GM12873 (cell line): ENCODE results near the gene EGFL8.

Source experiments
- TF ChIP-seq, protein P1 (sequence below): IDR thresholded peaks from 2 replicates; pipeline ENCODE4 v1.5.1; 2012; ENCODE audit warnings: low read depth, mild to moderate bottlenecking, moderate library complexity, low read length, control low read depth; ENCODE audit not compliant: insufficient read depth; ENCODE audit errors: missing control alignments

Gene EGFL8

DNA sequence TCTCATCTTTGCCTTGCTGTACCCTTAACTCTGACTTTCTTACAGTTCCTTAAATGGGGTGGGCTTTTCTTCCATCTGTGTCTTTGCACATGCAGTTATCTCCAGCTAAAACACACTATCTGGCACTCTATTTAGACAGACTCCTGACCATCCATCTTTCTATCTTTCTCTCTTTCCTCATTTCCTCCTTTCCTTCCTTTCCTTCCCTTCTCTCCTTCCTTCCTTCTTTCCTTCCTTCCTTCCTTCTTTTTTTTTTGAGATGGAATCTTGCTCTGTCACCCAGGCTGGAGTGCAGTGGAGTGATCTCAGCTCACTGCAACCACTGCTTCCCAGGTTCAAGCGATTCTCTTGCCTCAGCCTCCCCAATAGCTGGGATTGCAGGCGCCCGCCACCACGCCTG is 51.2 kb downstream of the EGFL8 start:
- TF ChIP-seq, protein P1, sequence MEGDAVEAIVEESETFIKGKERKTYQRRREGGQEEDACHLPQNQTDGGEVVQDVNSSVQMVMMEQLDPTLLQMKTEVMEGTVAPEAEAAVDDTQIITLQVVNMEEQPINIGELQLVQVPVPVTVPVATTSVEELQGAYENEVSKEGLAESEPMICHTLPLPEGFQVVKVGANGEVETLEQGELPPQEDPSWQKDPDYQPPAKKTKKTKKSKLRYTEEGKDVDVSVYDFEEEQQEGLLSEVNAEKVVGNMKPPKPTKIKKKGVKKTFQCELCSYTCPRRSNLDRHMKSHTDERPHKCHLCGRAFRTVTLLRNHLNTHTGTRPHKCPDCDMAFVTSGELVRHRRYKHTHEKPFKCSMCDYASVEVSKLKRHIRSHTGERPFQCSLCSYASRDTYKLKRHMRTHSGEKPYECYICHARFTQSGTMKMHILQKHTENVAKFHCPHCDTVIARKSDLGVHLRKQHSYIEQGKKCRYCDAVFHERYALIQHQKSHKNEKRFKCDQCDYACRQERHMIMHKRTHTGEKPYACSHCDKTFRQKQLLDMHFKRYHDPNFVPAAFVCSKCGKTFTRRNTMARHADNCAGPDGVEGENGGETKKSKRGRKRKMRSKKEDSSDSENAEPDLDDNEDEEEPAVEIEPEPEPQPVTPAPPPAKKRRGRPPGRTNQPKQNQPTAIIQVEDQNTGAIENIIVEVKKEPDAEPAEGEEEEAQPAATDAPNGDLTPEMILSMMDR: no peak

DNA sequence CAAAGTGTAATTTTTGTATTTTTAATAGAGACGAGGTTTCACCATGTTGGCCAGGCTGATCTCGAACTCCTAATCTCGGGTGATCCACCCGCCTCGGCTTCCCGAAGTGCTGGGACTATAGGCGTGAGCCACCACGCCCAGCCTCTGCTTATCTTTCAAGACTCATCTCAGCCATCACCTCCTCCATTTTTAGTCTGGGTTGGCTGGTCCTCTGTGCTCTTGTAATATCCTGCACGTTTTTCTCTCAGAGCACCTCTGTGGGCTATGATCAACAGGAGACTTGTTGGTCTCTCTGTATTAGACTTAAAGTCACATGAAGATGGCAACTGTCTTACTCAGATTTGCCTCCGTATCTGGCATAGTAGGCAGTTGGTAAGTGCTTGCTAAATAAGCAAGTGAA is 51.9 kb downstream of the EGFL8 start:
- TF ChIP-seq, protein P1: no peak

DNA sequence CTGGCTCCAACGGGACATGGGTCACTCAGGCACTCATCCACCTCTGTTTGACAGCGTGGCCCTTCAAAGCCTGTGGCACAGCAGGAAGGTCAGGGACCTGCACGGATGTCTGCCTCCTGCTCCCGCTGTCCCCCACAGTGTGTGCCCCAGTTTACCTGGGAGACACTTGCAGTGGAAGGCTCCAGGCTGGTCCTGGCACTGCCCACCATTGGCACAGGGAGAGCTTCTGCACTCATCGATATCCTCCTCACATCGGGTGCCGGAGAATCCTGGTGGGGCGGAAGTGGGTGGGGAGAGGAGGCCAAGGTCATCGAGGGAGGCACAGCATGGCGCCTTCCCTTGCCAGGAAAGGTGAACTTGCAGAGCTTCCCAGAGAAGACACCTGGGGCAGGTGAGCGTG is 52.6 kb downstream of the EGFL8 start:
- TF ChIP-seq, protein P1: no peak
